SW 1271 (cell line): ENCODE data around the gene SP110.
"Not testable (repeated sequence)": the region's sequence is repeated elsewhere in the genome, so short reads cannot be mapped to it uniquely, and the experiment has no call there.

ENCODE experiments used
- DNase-seq, 2 experiments: peaks; one replicate each; lab custom pipeline; 2025; lab: John Stamatoyannopoulos, UW

SP110 gene

DNA sequence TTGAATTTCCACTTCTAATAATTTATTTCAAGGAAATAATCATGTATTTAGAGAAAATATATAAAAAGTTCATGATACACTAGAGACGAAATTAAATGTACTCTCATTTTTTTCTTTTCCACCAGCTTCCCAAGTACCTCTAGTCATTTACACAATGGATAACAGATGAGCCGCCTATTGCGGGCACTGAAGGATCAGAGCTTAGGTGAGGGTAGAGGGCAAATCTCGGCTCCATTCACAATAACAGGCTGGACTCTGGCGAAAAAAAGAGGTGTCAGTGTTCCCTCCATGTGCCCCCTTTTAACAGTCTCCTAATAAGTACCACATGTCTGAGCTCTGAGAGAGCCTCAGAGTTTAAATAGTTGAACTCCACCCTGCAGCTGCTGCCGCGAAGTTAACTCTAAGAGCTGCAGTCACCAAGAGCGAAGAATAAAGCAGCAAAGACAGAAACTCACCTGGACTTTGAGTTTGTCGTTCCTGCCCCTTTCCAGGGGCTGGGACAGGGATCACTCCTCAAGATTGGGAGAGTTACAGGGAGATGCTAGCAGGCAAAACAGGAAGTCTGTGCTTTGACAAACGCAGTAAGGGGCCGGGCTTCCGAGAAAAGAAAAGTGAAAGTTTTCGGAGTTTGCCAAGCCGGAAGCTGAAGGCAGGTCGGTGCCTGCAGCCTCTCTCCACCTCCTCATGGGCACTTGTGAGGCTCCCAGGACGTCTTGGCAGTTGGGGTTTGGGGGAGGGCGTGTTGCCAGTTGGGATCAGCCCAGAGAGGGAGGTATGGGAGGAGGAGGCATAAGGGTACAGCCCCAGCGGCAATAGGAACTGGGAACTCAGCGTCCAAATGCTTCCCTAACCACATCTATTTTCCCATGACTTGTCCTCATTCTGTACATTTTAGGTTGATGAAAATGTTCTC, at the start of gene SP110:
Gene SP110, minus strand, starts transcription at position 566 of the 913 bp plus-strand sequence. CDS start 3,057 bp downstream, outside the sequence.
- DNase-seq = peak; percentile 84 to 90

DNA sequence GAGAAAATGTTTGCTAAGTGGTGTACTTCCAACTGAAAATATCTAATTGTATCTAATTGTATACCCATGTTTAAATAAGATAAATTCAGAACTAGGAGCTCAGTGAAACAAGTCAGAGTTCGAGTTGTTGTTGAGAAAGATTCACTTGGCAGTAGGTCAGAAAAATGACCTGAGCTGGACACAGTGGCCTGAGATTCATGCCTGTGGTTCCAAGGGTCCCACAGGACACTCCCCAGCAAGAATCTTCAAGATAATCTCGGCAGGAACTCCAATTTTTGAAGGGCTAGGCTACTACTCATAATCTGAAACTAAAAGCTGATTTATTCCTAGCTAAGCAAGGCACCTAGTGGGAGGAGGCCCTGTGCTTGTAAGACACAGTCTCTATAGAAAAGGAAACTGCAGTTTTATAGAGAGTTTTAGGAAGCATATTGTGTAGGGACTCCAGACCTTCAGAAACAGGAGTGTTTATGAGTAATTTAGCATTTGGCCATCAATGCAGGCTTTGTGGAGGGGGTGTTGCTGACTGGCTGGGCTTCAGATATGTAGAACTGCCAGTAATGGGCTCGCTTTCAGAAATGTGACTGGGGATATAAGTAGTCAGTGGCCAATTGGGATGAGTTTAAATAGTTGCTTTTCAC, 48.9 kb upstream of the SP110 start:
- no peak for DNase-seq

DNA sequence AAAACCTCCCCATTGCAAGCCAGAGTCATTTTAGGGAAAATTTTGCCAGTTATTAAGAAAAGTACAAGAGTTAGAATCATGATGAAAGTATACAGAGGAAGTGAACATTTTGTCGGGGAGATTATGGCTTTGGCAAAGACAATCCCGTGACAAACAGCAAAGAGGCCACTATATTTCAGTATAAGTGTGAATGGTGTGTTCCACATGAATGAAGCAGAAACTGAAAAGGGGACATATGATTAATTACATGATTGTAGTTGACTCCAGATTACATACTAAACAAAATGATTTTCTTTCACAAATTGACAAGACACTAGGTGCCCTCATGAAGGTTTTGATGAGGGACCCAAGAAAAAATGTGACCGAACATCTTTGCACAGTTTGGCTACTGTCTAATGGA, 47.8 kb upstream of the SP110 start:
- DNase-seq = no peak

DNA sequence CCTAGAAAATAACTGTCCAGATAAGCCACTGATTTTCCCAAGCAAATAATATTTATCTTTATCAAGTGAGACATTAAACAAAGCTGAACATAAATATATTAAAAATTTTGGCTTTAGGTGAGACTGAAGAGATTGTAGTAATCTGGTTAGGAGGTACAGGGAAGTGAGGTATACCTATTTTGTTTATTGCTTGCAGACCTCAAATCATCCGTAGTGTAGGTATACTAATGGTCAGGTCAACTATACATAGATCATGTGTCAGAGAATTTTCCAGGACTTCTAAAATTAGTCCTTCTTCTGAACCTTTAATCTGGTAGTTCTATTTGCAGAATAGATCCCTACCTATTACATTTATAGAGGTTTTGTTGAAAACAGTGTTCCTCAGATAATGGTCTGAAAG, 47.3 kb upstream of the SP110 start:
- DNase-seq = no peak

DNA sequence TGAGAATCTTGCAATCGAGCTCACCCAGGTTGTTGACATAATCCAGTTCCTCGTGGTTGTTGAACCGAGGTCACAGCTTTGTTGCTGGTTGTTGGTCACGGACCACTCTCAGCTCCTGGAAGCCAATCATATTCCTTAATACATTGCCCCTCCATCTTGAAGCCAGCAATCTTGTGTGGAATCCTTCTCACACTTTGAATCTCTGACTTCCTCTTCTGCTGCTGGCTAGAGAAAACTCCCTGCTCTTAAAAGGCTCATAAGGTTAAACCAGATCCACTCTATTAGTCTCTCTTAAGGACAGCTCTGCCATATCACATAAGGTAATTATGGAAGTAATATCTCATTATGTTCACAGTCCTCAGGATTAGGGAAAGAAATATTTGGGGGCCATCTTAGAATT, 46.9 kb upstream of the SP110 start:
- no peak for DNase-seq

DNA sequence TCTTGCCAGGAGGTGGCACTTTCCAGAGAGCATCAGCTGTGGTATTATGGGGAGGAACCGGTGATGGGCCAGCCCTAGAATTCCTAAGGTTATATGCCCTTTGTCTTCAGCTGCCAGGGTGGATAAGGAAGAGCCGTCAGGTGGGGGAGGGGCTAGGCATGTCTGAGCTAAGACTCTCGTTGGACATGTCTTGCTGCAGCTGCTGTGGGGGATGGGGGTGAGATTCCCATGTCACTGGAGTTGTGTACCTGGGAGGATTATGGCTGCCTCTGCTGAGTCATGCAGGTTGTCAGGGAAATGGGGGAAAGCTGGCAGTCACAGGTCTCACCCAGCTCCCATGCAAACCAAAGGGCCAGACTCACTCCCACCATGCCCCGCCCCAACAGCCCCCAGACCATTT, 45.2 kb upstream of the SP110 start:
- not testable (repeated sequence) for DNase-seq

DNA sequence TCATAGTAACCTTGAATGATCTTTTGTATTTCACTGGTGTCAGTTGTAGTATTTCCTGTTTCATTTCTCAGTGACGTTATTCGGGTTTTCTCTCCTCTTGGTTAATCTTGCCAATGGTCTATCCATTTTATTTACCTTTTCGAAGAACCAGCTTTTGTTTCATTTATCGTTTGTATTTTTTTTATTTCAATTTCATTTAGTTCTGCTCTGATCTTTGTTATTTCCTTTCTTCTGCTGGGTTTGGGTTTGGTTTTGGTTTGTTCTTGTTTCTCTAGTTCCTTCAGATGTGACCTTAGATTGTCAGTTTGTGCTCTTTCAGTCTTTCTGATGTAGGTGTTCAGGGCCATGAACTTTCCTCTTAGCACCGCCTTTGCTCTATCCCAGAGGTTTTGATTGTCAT, 42.5 kb upstream of the SP110 start:
- no peak for DNase-seq

DNA sequence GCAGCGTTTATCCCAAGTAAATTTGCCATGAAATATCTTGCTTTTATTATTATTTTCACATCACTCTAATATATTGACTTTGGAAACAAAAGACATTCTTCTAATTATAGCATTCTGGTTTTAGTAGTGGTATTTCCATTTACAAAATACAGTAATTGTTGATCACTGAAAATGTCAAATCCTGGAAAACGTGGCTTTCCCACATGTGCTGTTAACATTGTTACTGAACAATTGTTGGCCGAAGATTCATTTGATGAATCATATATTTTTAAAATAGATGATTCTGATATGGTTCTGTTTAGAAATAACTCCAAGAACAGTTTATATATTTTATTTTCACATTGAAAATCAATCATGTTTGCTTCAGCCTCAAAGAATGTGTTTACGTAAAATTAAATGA, 38.7 kb upstream of the SP110 start:
- DNase-seq = no peak

DNA sequence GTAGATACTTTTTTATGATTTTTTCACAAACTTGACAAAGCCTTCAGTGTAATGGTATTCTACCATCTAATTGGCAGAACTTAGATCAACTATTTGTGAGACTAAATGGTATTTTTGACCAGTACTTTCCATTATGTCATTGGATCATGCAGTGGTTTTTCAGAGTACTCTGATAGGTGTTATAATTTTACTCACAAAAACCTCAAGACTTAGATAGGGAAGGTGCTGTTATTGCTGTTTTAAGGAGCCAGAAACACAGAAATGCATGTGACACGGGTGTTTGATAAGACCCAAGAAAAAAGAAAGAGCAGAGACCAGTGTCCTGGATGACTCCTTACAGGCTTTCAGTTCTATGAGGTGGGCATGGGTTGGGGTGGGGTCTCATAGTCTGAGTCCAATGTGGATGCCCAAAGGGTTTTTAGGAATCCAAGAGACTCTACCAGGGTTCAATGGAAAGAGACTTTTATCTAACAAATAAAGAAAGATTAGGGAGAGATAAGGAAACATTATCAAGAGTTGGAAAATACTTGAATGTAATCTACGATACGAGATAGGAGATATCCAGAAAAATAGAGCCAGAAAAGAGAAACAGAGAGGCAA, 37.0 kb upstream of the SP110 start:
- DNase-seq = no peak

DNA sequence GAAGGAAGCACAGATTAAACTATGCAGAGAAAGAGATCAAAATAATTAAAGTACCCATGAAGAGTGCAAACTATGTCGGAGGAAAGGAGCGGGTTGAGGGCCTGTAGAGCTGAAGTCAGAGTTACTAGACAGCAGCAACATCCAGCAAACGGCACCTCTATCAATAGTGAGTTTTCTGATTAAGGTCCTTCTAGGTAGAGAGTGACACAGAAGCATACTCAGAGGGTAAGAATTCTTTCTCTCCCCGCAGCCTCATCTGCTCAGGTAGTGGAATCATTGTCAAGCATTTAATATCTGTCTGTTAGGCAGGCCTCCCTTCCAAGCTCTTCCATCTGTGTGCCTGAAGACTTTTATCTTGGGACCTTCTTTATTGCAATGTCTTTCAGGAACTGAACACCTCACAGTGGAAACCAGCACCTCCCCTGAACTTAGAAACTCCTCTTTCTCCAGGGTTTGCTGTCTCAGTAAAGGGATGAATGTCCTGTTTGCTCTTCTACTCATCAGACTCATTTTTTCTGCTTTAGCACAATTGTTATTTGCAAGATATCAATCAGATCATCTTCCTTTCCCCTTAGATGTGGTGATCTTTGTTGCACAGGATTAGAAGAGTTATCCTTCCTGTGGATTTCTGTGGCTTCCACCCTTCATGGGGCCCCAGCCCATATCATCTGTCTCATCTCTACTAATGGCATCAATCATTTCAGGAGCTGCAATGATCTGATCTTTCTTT, 34.5 kb upstream of the SP110 start:
- DNase-seq = no peak

DNA sequence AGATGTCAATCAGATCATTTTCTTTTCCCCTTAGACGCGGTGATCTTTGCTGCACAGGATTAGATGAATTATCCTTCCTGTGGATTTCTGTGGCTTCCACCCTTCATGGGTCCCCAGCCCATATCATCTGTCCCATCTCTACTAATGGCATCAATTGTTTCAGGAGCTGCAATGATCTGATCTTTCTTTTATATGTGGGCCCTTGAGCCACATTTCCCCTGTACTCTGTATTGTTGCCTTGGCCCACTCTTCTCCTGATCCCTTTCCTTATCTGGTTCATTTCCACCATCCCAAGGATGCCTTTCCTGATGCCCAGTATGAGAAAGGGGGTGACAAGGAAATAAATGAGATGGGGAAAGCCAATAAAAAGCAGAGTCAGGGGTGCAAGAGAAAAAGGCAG, 30.4 kb upstream of the SP110 start:
- no peak for DNase-seq

DNA sequence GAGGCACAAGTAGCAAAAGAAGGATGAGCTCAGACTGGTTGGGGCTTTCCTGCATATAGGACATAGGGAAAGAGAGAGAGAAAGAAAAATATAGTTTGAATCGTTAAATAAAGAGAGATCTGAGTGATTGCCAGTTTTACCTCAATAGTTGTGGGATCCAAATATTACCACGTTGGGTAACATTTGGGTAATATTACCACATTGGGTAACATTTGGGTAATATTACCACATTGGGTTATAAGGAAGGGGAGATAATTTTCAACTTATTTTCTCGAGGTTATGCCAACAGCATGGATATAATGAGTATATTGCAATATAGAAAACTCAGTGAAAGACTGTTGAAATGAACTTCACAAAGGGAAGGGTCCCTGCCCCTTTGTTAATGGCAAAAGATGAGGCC, 26.4 kb upstream of the SP110 start:
- no peak for DNase-seq

DNA sequence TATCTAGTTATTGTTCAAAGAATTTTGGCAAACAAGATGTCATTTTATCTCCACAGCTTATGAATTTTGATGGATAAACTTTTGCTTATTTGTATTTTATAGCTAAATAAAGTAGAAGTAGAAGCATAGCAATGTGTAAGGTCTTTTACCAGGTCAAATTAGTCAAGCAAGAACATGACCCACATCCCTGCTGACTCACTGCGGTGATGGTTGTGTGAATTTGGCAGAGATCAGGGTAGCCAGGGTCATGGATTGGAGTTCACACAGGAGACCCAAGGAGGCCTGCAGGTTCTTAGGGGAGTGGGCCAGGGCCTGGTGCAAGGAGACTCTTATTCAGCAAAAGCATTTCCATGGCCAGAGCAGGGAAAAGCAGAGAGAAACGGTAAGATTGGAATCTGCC, 24.4 kb upstream of the SP110 start:
- no peak for DNase-seq

DNA sequence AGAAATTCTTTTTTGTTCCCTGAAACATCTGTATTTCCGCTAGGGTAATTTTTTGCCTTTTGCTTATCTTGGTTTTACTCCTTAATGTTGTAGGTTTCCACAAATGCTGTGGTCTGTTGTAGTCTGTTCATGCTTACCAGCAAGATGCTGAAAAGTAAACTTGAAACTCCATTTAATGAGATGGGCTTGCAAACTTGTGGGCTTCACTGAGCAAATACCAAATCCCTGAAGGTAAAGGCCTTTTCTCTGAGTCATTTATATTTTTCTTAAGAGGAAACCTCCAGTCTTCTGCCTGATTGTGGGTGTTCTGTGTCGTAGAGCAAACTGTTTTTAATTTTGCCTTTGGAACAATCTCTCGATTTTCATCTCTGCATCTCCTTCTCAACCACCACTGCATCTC, 15.1 kb upstream of the SP110 start:
- DNase-seq = no peak

DNA sequence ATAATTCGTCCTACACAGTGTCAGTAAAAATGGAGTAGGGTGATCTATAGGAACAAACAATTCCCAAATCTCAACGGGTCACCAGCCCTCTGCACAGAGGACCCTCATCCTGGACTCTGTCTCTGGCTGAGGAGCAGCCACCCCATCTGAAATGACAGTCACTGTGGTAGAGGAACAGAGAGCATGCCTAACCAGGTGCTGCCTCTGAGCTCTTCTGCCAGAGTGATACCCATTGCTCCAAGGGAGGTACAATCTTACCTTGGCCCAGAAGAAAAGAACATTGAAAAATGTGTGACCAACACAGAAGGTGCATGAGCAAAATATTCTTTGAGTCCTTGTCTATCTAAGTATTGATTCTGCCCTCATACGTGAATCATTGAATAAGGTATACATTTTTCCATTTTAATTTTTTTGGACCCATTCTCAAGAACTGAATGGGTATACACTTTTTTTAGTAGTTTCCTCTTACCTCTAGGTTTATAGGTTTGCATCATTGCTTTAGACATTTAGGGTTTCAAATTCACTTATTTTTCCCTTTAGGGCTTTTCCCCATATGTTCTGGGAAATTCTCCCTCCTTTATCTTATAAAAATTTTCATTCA, 14.4 kb upstream of the SP110 start:
- no peak for DNase-seq

DNA sequence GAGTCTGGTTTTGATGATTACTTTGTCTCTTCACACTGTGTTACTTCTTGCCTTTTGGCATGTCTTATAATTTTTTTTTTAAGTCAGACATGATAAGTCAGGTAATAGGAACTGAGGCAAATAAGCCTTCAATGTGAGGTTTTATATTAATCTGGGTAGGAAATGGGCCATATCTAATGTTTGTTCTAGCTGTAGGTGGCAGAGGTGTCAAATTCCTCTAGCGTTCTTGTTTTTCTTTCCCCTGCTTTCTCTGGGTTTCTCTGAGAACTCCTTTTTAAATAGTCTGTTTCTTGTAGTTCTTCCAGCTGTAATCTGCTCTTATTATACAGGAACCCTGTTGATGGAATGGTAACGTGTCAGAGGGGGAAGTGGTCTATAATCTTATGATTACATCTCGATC, 11.5 kb upstream of the SP110 start:
- DNase-seq = no peak

DNA sequence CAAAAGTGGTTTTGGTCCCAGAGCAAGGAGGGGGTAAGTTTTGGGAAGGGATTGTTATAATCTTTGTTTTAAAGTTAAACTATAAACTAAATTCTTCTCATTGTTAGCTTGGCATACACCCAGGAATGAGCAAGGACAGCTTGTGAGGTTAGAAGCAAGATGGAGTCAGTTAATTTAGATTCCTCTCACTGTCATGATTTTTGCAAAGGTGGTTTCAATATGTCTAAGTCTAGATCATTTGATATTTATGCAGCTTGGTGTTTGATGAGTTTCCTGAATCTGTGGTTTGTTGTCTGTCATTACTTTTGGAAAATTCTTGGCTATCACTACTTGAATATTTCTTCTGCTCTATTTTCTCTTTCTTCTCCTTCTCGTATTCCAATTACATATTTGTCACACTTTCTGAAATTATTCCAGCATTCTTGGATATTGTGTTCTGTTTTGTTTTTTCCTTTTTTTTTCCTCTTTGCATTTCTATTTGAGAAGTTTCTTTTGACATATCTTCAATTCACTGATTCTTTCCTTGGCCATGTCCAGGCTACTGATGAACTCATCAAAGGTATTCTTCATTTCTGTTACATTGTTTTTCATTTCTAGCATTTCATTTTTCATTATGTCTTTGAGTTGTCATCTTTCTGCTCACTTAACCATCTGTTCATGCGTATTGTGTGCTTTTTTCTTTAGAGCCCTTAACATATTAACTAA, 10.9 kb upstream of the SP110 start:
- DNase-seq = no peak

DNA sequence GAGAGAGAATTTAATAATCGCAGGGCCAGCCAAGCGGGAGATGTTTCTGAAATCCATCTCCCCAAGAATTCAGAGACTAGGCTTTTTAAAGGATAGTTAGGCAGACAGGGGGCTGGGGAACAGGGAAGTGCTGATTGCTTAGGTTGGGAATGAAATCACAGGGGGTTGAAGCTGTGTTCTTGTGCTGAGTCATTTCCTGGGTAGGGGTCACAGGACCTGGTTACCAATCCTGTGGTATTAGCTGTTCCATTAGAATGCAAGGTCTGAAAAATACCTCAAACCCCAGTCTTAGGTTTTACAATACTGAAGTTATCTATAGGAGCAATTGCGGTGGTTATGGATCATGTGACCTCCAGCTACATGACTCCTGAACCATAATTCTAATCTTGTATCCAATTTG, 10.3 kb upstream of the SP110 start:
- DNase-seq = peak in 1 of 2 experiments; percentile 3

DNA sequence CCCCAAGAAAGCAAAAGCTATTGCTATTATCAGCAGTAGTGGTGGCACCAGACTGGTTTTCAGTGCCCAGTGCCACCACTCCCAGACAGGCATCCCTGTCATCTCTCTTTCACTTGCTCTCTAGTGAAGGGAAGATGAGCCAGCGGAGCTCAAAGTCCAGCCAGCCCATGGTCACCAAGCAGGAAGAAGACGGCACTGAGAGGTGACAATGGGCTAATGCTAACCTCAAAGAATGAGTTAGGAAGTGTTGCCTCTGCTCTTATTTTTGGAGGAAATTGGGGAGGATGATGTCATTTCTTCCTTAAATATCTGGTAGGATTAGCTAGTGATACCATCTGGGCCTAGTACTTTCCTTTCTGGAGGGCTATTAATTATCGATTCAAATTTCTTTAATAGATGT, 7.4 kb upstream of the SP110 start:
- DNase-seq = no peak

DNA sequence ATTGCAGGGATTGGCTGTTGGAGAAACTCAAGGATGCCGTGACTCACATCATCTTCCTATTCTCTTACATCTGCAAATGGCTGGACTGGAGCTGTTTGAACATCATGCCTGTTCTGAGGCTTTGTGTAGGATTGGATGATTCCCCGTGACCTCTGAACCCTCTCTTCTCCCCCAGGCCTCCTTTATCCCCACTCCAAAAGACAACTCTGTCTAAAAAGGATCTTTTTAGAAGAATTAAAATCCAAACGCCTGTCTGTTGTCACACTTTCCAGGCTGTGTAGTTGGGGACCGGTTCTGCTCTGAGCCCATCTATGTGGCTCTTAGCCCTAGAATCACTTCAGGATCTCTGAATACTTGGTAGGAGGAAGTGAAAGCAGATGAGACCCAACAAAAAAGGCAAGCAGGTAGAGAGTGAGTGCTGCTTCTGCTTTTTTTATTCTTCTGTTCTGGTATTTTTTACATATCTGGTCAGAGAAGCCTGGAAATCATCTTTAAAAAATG, 6.3 kb upstream of the SP110 start:
- DNase-seq = no peak

DNA sequence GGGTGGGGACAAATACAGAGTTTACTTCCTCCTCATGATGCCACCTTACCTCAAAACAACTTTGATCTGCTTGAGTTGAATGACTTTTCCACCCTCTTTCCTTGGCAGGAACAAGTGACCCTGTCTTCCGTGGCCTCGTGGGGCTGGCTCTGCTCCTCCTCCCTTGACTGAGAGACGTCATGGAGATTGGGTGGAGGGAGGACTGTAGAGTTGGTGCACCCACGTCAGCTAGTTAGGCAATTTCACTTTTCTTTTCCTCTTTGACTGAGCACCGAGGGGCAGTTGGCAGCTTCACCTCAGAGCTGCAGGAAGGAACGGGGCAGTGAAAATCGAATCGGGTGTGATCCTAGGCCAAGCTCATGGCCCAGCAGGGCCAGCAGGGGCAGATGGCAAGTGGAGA, 5.7 kb upstream of the SP110 start, which contains the start of gene SP140:
Gene SP140, plus strand, starts transcription at position 251 of the 400 bp plus-strand sequence. Its CDS starts 109 bp downstream, at position 360.
- DNase-seq = no peak
